ENCODE measurements around the gene LMTK3. TPM values are rescaled to one million over a fixed set of nuclear protein-coding genes. Genes with fewer than 3 reads are reported as not detected.
"Not testable (repeated sequence)": the region's sequence is repeated elsewhere in the genome, so short reads cannot be mapped to it uniquely, and the experiment has no call there.

Gene LMTK3
- polyA plus RNA-seq, 1 donor from 2014 or later: 8.1 TPM

DNA sequence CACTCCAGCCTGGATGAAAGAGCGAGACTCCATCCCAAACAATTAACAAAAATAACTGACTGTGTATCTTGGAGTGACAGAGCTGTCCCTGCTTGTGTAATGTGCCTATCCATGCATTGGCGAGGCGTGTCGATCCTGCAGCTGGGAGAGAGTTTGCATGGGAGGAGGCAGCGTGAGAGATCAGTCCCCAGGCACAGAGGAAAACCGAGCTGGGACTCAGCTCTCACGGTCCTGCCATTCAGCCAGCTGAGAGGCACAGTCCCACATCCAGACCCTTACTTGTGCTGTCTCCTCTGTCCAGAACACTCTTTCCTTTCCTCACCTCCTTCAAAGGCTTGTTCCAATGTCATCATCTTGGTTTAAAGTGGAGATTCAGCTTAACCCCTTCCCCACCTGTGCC, 28.5 kb upstream of the LMTK3 start:
- no peak for TF ChIP-seq EP300 (conservative IDR thresholded peaks at IDR 0.05; ENCODE audit: poor library complexity, severe bottlenecking)
- no peak for TF ChIP-seq POLR2AphosphoS5 (IDR thresholded peaks at IDR 0.05)
- no peak for TF ChIP-seq EZH2 (IDR thresholded peaks at IDR 0.05; ENCODE audit: borderline replicate concordance, insufficient read depth, low read length, poor library complexity, severe bottlenecking)
- TF ChIP-seq, protein P1, sequence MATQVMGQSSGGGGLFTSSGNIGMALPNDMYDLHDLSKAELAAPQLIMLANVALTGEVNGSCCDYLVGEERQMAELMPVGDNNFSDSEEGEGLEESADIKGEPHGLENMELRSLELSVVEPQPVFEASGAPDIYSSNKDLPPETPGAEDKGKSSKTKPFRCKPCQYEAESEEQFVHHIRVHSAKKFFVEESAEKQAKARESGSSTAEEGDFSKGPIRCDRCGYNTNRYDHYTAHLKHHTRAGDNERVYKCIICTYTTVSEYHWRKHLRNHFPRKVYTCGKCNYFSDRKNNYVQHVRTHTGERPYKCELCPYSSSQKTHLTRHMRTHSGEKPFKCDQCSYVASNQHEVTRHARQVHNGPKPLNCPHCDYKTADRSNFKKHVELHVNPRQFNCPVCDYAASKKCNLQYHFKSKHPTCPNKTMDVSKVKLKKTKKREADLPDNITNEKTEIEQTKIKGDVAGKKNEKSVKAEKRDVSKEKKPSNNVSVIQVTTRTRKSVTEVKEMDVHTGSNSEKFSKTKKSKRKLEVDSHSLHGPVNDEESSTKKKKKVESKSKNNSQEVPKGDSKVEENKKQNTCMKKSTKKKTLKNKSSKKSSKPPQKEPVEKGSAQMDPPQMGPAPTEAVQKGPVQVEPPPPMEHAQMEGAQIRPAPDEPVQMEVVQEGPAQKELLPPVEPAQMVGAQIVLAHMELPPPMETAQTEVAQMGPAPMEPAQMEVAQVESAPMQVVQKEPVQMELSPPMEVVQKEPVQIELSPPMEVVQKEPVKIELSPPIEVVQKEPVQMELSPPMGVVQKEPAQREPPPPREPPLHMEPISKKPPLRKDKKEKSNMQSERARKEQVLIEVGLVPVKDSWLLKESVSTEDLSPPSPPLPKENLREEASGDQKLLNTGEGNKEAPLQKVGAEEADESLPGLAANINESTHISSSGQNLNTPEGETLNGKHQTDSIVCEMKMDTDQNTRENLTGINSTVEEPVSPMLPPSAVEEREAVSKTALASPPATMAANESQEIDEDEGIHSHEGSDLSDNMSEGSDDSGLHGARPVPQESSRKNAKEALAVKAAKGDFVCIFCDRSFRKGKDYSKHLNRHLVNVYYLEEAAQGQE (IDR thresholded peaks at IDR 0.05; ENCODE audit: borderline replicate concordance): no peak
- Histone ChIP-seq H3K4me3 (ENCODE audit: low read length) (no peak overlapping the region), H3K9me3 (ENCODE audit: low read length) (no peaks in the 10 kb centered on the region), H2AFZ (ENCODE audit: low read depth, low read length) (no peak overlapping the region), H4K20me1 (ENCODE audit: insufficient read depth) (no peaks in the 10 kb centered on the region), H3F3A (ENCODE audit: insufficient read depth, low read length, poor library complexity, severe bottlenecking) (no peaks in the 10 kb centered on the region), H3K9ac (ENCODE audit: low read length) (no peak overlapping the region), H3K4me2 (ENCODE audit: low read length) (no peak overlapping the region), H3K27ac (ENCODE audit: low read length) (no peak overlapping the region), H3K79me2 (replicated peaks; ENCODE audit: insufficient read depth, low read length) (no peaks in the 10 kb centered on the region), H3K27me3 (ENCODE audit: insufficient read depth, low read depth, low read length) (no peaks in the 10 kb centered on the region), H3K36me3 (ENCODE audit: insufficient read depth, low read length) (no peaks in the 10 kb centered on the region), H3K9me2 (ENCODE audit: insufficient read depth, low read length) (no peaks in the 10 kb centered on the region)

DNA sequence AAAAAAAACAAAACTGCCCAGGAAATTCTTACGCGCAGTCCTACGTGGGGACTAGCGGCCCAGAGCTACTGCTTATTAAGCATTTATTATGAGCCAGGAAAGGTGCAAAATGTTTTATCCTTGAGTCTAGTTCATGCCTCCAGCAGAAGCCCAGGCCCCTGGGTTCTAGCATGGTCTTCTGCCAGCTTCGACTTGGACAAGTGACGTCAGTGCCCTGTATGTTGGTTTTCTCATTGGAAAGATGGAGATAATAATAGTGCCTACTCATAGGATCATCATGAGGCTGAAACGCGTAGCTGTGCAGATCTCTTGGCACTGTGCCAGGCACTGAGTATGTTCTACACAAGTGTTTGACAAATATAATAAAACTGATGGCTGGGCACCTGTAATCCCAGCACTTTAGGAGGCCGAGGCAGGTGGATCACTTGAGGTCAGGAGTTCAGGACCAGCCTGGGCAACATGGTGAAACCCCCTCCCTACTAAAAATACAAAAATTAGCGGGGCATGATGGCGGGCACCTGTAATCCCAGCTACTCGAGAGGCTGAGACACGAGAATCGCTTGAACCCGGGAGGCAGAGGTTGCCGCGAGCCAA, 28.0 kb upstream of the LMTK3 start:
- H3K4me3 ChIP-seq (ENCODE audit: low read length): no peak overlapping the region
- H2AFZ ChIP-seq (ENCODE audit: low read depth, low read length): no peak overlapping the region
- H3K9me2 ChIP-seq (ENCODE audit: insufficient read depth, low read length): no peaks in the 10 kb centered on the region
- H4K20me1 ChIP-seq (ENCODE audit: insufficient read depth): no peaks in the 10 kb centered on the region
- no peak overlapping the region for H3K9ac ChIP-seq (ENCODE audit: low read length)
- no peaks in the 10 kb centered on the region for H3K36me3 ChIP-seq (ENCODE audit: insufficient read depth, low read length)
- no peaks in the 10 kb centered on the region for H3K79me2 ChIP-seq (replicated peaks; ENCODE audit: insufficient read depth, low read length)
- H3K9me3 ChIP-seq (ENCODE audit: low read length): no peaks in the 10 kb centered on the region
- H3K4me2 ChIP-seq (ENCODE audit: low read length): no peak overlapping the region
- no peak for TF ChIP-seq MXI1 (conservative IDR thresholded peaks at IDR 0.05; ENCODE audit: poor library complexity, severe bottlenecking)
- no peaks in the 10 kb centered on the region for H3K27me3 ChIP-seq (ENCODE audit: insufficient read depth, low read depth, low read length)
- no peaks in the 10 kb centered on the region for H3F3A ChIP-seq (ENCODE audit: insufficient read depth, low read length, poor library complexity, severe bottlenecking)
- no peak overlapping the region for H3K27ac ChIP-seq (ENCODE audit: low read length)

DNA sequence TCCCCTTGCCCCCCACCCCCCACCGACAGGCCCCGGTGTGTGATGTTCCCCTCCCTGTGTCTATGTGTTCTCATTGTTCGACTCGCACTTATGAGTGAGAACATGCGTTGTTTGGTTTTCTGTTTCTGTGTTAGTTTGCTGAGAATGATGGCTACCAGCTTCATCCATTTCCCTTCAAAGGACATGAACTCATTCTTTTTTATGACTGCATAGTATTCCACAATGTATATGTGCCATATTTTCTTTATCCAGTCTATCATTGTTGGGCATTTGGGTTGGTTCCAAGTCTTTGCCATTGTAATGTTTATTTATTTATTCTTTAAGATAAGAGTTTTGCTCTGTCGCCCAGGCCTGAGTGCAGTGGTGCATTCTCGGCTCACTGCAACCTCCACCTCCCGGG, 26.4 kb upstream of the LMTK3 start:
- H3K79me2 ChIP-seq (replicated peaks; ENCODE audit: insufficient read depth, low read length); H3K27me3 ChIP-seq (ENCODE audit: insufficient read depth, low read depth, low read length); H3K9ac ChIP-seq (ENCODE audit: low read length); H4K20me1 ChIP-seq (ENCODE audit: insufficient read depth); H3K9me2 ChIP-seq (ENCODE audit: insufficient read depth, low read length); H3F3A ChIP-seq (ENCODE audit: insufficient read depth, low read length, poor library complexity, severe bottlenecking); H3K4me2 ChIP-seq (ENCODE audit: low read length); H3K36me3 ChIP-seq (ENCODE audit: insufficient read depth, low read length); H2AFZ ChIP-seq (ENCODE audit: low read depth, low read length); H3K27ac ChIP-seq (ENCODE audit: low read length); H3K9me3 ChIP-seq (ENCODE audit: low read length); H3K4me3 ChIP-seq (ENCODE audit: low read length): not testable (repeated sequence)

DNA sequence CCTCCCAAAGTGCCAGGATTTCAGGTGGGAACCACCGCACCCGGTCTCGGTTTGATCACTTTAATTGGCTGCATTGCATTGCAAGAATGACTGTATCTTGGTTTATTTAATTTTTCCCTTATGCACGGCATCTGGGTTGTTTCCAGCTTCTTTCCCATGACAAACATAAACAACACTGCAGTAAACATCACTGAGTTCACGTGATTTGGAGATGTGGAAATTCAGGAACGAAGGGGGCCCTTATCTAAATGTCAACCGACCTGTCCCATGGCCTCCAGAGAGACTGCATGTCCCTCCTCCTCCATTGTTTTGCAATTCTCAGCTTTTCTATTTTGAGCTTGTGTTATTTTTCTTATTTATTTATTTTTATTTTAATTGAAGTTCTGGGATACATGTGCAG, 25.9 kb upstream of the LMTK3 start:
- Histone ChIP-seq H3K4me3 (ENCODE audit: low read length) (no peak overlapping the region), H3K27me3 (ENCODE audit: insufficient read depth, low read depth, low read length) (no peaks in the 10 kb centered on the region), H2AFZ (ENCODE audit: low read depth, low read length) (no peak overlapping the region), H3K9me2 (ENCODE audit: insufficient read depth, low read length) (no peaks in the 10 kb centered on the region), H3K36me3 (ENCODE audit: insufficient read depth, low read length) (no peaks in the 10 kb centered on the region), H3K9ac (ENCODE audit: low read length) (no peak overlapping the region), H4K20me1 (ENCODE audit: insufficient read depth) (no peaks in the 10 kb centered on the region), H3K27ac (ENCODE audit: low read length) (no peak overlapping the region), H3F3A (ENCODE audit: insufficient read depth, low read length, poor library complexity, severe bottlenecking) (no peaks in the 10 kb centered on the region), H3K4me2 (ENCODE audit: low read length) (no peak overlapping the region), H3K79me2 (replicated peaks; ENCODE audit: insufficient read depth, low read length) (no peaks in the 10 kb centered on the region), H3K9me3 (ENCODE audit: low read length) (no peaks in the 10 kb centered on the region)
- TF ChIP-seq RAD21 (conservative IDR thresholded peaks at IDR 0.05) (no peak), POLR2AphosphoS5 (IDR thresholded peaks at IDR 0.05) (no peak), EP300 (conservative IDR thresholded peaks at IDR 0.05; ENCODE audit: poor library complexity, severe bottlenecking) (no peak), SMC3 (conservative IDR thresholded peaks at IDR 0.05; ENCODE audit: poor library complexity) (no peak), MXI1 (conservative IDR thresholded peaks at IDR 0.05; ENCODE audit: poor library complexity, severe bottlenecking) (no peak), EZH2 (IDR thresholded peaks at IDR 0.05; ENCODE audit: borderline replicate concordance, insufficient read depth, low read length, poor library complexity, severe bottlenecking) (no peak), TAF1 (IDR thresholded peaks at IDR 0.05; ENCODE audit: low read depth) (no peak)
- TF ChIP-seq, protein P1 (IDR thresholded peaks at IDR 0.05; ENCODE audit: borderline replicate concordance): no peak
- TF ChIP-seq, protein P2, sequence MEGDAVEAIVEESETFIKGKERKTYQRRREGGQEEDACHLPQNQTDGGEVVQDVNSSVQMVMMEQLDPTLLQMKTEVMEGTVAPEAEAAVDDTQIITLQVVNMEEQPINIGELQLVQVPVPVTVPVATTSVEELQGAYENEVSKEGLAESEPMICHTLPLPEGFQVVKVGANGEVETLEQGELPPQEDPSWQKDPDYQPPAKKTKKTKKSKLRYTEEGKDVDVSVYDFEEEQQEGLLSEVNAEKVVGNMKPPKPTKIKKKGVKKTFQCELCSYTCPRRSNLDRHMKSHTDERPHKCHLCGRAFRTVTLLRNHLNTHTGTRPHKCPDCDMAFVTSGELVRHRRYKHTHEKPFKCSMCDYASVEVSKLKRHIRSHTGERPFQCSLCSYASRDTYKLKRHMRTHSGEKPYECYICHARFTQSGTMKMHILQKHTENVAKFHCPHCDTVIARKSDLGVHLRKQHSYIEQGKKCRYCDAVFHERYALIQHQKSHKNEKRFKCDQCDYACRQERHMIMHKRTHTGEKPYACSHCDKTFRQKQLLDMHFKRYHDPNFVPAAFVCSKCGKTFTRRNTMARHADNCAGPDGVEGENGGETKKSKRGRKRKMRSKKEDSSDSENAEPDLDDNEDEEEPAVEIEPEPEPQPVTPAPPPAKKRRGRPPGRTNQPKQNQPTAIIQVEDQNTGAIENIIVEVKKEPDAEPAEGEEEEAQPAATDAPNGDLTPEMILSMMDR (IDR thresholded peaks at IDR 0.05; ENCODE audit: poor library complexity, severe bottlenecking): no peak
